ENCODE measurements around the gene SORCS1.

SORCS1 gene

GRCh38 chr10:106612381-106612780 lies 552.1 kb downstream of the SORCS1 start:
- H3K27ac ChIP-seq = no peak overlapping the region
- TF ChIP-seq CTCF (IDR thresholded peaks at IDR 0.05) = no peak
- TF ChIP-seq ZFX (IDR thresholded peaks at IDR 0.05; ENCODE audit: borderline replicate concordance) = no peak

- peak; percentile 30 for TF ChIP-seq CTCF (IDR thresholded peaks at IDR 0.05)
- no peak for TF ChIP-seq ZFX (IDR thresholded peaks at IDR 0.05; ENCODE audit: borderline replicate concordance)
- no peak overlapping the region for H3K27ac ChIP-seq
Measured at GRCh38 chr10:106609470-106610266, 554.8 kb downstream of the SORCS1 start.

GRCh38 chr10:106608066-106608465 lies 556.4 kb downstream of the SORCS1 start:
- no peak overlapping the region for H3K27ac ChIP-seq
- no peak for TF ChIP-seq CTCF (IDR thresholded peaks at IDR 0.05)
- no peak for TF ChIP-seq ZFX (IDR thresholded peaks at IDR 0.05; ENCODE audit: borderline replicate concordance)

DNA sequence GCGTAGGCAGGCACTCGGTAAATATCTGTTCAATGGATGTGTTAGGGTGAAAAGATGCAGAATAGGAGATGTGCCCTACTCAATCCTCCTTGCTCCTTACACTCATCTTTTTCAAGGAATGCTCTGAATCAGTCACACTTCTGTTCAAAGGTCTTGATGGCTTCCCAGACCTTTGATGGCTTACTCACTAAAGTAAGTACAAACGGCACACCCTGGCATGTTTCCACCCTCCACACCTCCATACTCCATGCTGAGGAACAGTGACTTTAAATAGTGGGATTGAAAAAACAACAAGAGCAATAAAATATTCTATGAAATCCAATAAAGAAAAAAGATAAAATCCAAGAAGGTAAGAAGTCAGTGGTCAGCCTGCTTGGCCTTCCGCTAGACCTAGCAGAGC lies 569.2 kb downstream of the SORCS1 start:
- no peak for TF ChIP-seq ZFX (IDR thresholded peaks at IDR 0.05; ENCODE audit: borderline replicate concordance)
- no peak for TF ChIP-seq CTCF (IDR thresholded peaks at IDR 0.05)
- H3K27ac ChIP-seq = no peak overlapping the region

DNA sequence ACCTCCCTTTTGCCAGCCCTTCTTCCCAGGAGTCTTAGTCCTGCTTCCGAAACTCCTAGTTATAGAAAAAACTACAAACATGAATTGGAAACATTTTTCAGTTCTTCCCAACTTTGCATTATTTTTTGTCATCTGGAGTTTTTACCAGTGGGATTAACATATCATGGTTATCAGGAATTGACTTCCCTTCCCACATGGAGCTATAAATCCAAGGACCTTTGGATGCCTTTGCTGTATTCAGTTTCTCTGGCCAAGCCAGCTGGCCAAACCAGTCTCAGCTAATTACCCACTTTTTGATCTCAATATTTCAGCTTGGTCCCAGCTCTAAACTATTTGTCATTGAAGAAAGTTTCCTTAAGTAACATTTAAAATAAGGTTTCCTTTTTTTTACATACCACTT lies 570.6 kb downstream of the SORCS1 start:
- TF ChIP-seq CTCF (IDR thresholded peaks at IDR 0.05) (no peak), ZFX (IDR thresholded peaks at IDR 0.05; ENCODE audit: borderline replicate concordance) (no peak)
- H3K27ac ChIP-seq = no peak overlapping the region

GRCh38 chr10:106592396-106592795 lies 572.1 kb downstream of the SORCS1 start:
- no peak overlapping the region for H3K27ac ChIP-seq
- TF ChIP-seq ZFX (IDR thresholded peaks at IDR 0.05; ENCODE audit: borderline replicate concordance) (no peak), CTCF (IDR thresholded peaks at IDR 0.05) (no peak)

DNA sequence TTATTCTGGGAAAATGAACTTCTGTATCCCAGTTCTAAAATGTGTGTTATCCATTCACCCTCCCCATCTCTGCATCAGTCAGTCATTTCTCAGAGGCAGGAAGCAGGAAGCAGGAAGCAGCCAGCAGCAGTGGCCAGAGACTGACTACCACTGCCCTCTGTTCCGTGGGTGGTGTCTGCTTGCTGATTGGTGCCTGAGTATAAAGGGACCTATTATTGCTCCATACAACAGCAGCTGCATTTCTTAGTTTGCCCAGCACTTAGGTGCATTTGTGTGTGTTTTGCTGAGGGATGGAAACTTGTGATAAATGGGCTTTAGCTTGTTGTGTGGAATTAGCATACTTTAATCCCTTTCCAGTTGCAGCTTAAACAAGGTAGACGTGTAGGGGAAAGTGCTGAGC lies 582.2 kb downstream of the SORCS1 start:
- TF ChIP-seq ZFX (IDR thresholded peaks at IDR 0.05; ENCODE audit: borderline replicate concordance) = no peak
- TF ChIP-seq CTCF (IDR thresholded peaks at IDR 0.05) = no peak
- H3K27ac ChIP-seq = no peak overlapping the region
